Ovary (tissue), 3 donors: Measurements from ENCODE around the gene MYH2.

Experiments
- CTCF ChIP-seq, 3 donors: fragments of 450-650 bp in 2 of 3; fragments of 200-600 bp in 1 of 3; IDR thresholded peaks; one replicate each; pipeline versions ENCODE4 v1.5.1 to v1.8.0; 2016 to 2022; ENCODE audit warnings: antibody characterized with exemption in 3 of 3, mild to moderate bottlenecking in 1 of 3
- EP300 ChIP-seq: sonication (generic); formaldehyde crosslinking; IDR thresholded peaks from one replicate; pipeline ENCODE4 v1.6.1; 2017; ENCODE audit warnings: antibody characterized with exemption
- donor health status: DM: no; HTN: no; CAD: no.

- no peak for TF ChIP-seq CTCF (IDR thresholded peaks at IDR 0.05)
- no peak for TF ChIP-seq EP300
Measured at GRCh38 chr17:10492004-10492403, 57.5 kb downstream of the MYH2 start.
